Mucosa of stomach (tissue), 1 donor: ENCODE data around the gene SC5D.

Experiments used
- H3K27me3 ChIP-seq: one replicate; pipeline ENCODE4 v1.7.0; 2013; ENCODE audit warnings: mild to moderate bottlenecking, low read length; ENCODE audit not compliant: control insufficient read depth, insufficient read depth
- H3K36me3 ChIP-seq: one replicate; pipeline ENCODE4 v1.7.0; 2013; ENCODE audit warnings: low read length; ENCODE audit not compliant: control insufficient read depth, insufficient read depth
- H3K4me1 ChIP-seq: one replicate; pipeline ENCODE4 v1.7.0; 2013; ENCODE audit warnings: mild to moderate bottlenecking, low read length; ENCODE audit not compliant: control insufficient read depth, insufficient read depth
- H3K4me3 ChIP-seq: one replicate; pipeline ENCODE4 v1.7.0; 2013; ENCODE audit warnings: low read length
- H3K9ac ChIP-seq: one replicate; pipeline ENCODE4 v1.7.0; 2013; ENCODE audit warnings: mild to moderate bottlenecking, low read length, moderate library complexity
- H3K9me3 ChIP-seq: one replicate; pipeline ENCODE4 v1.7.0; 2013; ENCODE audit warnings: mild to moderate bottlenecking, low read length, moderate library complexity; ENCODE audit not compliant: control insufficient read depth
- donor health status: Pancreatic carcinoma.

SC5D gene

GRCh38 chr11:121257976-121258375 is 34.6 kb upstream of the SC5D start:
- Histone ChIP-seq H3K36me3 (no peaks in the 10 kb centered on the region), H3K27me3 (no peaks in the 10 kb centered on the region), H3K9me3 (no peaks in the 10 kb centered on the region), H3K9ac (no peak overlapping the region), H3K4me1 (no peaks in the 10 kb centered on the region), H3K4me3 (no peak overlapping the region)

GRCh38 chr11:121265586-121265985 is 27.0 kb upstream of the SC5D start:
- H3K36me3 ChIP-seq, result no peaks in the 10 kb centered on the region
- no peaks in the 10 kb centered on the region for H3K4me1 ChIP-seq
- H3K4me3 ChIP-seq, result no peak overlapping the region
- peaks cover 18% of the 10 kb centered on the region for H3K27me3 ChIP-seq
- no peak overlapping the region for H3K9ac ChIP-seq
- no peaks in the 10 kb centered on the region for H3K9me3 ChIP-seq

- peaks cover 18% of the 10 kb centered on the region for H3K27me3 ChIP-seq
- no peaks in the 10 kb centered on the region for H3K4me1 ChIP-seq
- no peak overlapping the region for H3K9ac ChIP-seq
- no peak overlapping the region for H3K4me3 ChIP-seq
- no peaks in the 10 kb centered on the region for H3K9me3 ChIP-seq
- H3K36me3 ChIP-seq, result no peaks in the 10 kb centered on the region
Measured at GRCh38 chr11:121268581-121268980, 24.0 kb upstream of the SC5D start.

GRCh38 chr11:121270001-121270678 is 22.4 kb upstream of the SC5D start:
- no peak overlapping the region for H3K9ac ChIP-seq
- no peaks in the 10 kb centered on the region for H3K9me3 ChIP-seq
- H3K4me3 ChIP-seq, result no peak overlapping the region
- H3K36me3 ChIP-seq, result no peaks in the 10 kb centered on the region
- H3K27me3 ChIP-seq, result peaks cover 18% of the 10 kb centered on the region
- no peaks in the 10 kb centered on the region for H3K4me1 ChIP-seq

- Histone ChIP-seq H3K9me3 (no peaks in the 10 kb centered on the region), H3K27me3 (peaks cover 7% of the 10 kb centered on the region), H3K36me3 (no peaks in the 10 kb centered on the region), H3K9ac (no peak overlapping the region), H3K4me1 (no peaks in the 10 kb centered on the region), H3K4me3 (no peak overlapping the region)
Measured at GRCh38 chr11:121274332-121274991, 18.1 kb upstream of the SC5D start.

GRCh38 chr11:121281698-121282097 is 10.9 kb upstream of the SC5D start:
- no peaks in the 10 kb centered on the region for H3K4me1 ChIP-seq
- no peak overlapping the region for H3K9ac ChIP-seq
- H3K27me3 ChIP-seq, result peaks cover 15% of the 10 kb centered on the region
- no peaks in the 10 kb centered on the region for H3K9me3 ChIP-seq
- H3K4me3 ChIP-seq, result no peak overlapping the region
- no peaks in the 10 kb centered on the region for H3K36me3 ChIP-seq

GRCh38 chr11:121282386-121282785 is 10.2 kb upstream of the SC5D start:
- Histone ChIP-seq H3K4me1 (no peaks in the 10 kb centered on the region), H3K36me3 (no peaks in the 10 kb centered on the region), H3K4me3 (no peak overlapping the region), H3K9ac (no peak overlapping the region), H3K9me3 (no peaks in the 10 kb centered on the region), H3K27me3 (peaks cover 15% of the 10 kb centered on the region)

- Histone ChIP-seq H3K27me3 (peaks cover 15% of the 10 kb centered on the region), H3K4me1 (no peaks in the 10 kb centered on the region), H3K36me3 (no peaks in the 10 kb centered on the region), H3K4me3 (no peak overlapping the region), H3K9me3 (no peaks in the 10 kb centered on the region), H3K9ac (no peak overlapping the region)
Measured at GRCh38 chr11:121282886-121283502, 9.6 kb upstream of the SC5D start.

GRCh38 chr11:121291319-121291718 is 1.3 kb upstream of the SC5D start:
- H3K4me3 ChIP-seq, result no peak overlapping the region
- no peaks in the 10 kb centered on the region for H3K27me3 ChIP-seq
- no peak overlapping the region for H3K9ac ChIP-seq
- H3K36me3 ChIP-seq, result no peaks in the 10 kb centered on the region
- peaks cover 5% of the 10 kb centered on the region for H3K4me1 ChIP-seq
- H3K9me3 ChIP-seq, result no peaks in the 10 kb centered on the region

- Histone ChIP-seq H3K4me1 (peaks cover 5% of the 10 kb centered on the region), H3K9me3 (no peaks in the 10 kb centered on the region), H3K9ac (peak overlapping the region; percentile 87), H3K36me3 (no peaks in the 10 kb centered on the region), H3K4me3 (peak overlapping the region; percentile 65), H3K27me3 (no peaks in the 10 kb centered on the region)
Measured at GRCh38 chr11:121291896-121292494, 576 bp upstream of the SC5D start.

- H3K4me1 ChIP-seq, result peaks cover 5% of the 10 kb centered on the region
- peak overlapping the region; percentile 65 for H3K4me3 ChIP-seq
- no peaks in the 10 kb centered on the region for H3K27me3 ChIP-seq
- H3K36me3 ChIP-seq, result no peaks in the 10 kb centered on the region
- no peaks in the 10 kb centered on the region for H3K9me3 ChIP-seq
- H3K9ac ChIP-seq, result peak overlapping the region; percentile 87
Measured at GRCh38 chr11:121293288-121293594, 670 bp downstream of the SC5D start.
